ENCODE data around the gene PAFAH1B2.
"Not testable (repeated sequence)": the region's sequence is repeated elsewhere in the genome, so short reads cannot be mapped to it uniquely, and the experiment has no call there.

The PAFAH1B2 gene

GRCh38 chr11:117179048-117179999 is 35.2 kb downstream of the PAFAH1B2 start:
- Histone ChIP-seq H3K27me3 (ENCODE audit: control insufficient read depth in 5 of 5, insufficient read depth in 4 of 5, low read length in 5 of 5) (no peaks in the 10 kb centered on the region), H3K9me3 (ENCODE audit: control insufficient read depth in 5 of 5, low read length in 5 of 5) (no peaks in the 10 kb centered on the region), H3K9ac (ENCODE audit: low read length in 5 of 5) (peak overlapping the region; percentile 78 to 95 (median 84)), H3K4me3 (ENCODE audit: low read depth in 1 of 5, low read length in 5 of 5) (peak overlapping the region; percentile 81 to 95 (median 95)), H3K36me3 (ENCODE audit: control insufficient read depth in 5 of 5, insufficient read depth in 5 of 5, low read length in 5 of 5) (peaks cover 2 to 25% (median 18%) of the 10 kb centered on the region in 5 donors), H3K4me1 (ENCODE audit: control insufficient read depth in 5 of 5, insufficient read depth in 5 of 5, low read length in 5 of 5) (peaks cover 10 to 48% (median 41%) of the 10 kb centered on the region in 5 donors), H3K27ac (ENCODE audit: low read depth, low read length) (peak overlapping the region; percentile 88)

GRCh38 chr11:117180020-117180419 is 35.9 kb downstream of the PAFAH1B2 start:
- H3K27me3 ChIP-seq (ENCODE audit: control insufficient read depth in 5 of 5, insufficient read depth in 4 of 5, low read length in 5 of 5) = no peaks in the 10 kb centered on the region
- H3K9ac ChIP-seq (ENCODE audit: low read length in 5 of 5) = peak overlapping the region in 4 of 5 donors; percentile 78 to 95 (median 87)
- no peaks in the 10 kb centered on the region for H3K9me3 ChIP-seq (ENCODE audit: control insufficient read depth in 5 of 5, low read length in 5 of 5)
- peak overlapping the region; percentile 81 to 95 (median 95) for H3K4me3 ChIP-seq (ENCODE audit: low read depth in 1 of 5, low read length in 5 of 5)
- H3K4me1 ChIP-seq (ENCODE audit: control insufficient read depth in 5 of 5, insufficient read depth in 5 of 5, low read length in 5 of 5) = peaks cover 10 to 46% (median 41%) of the 10 kb centered on the region in 5 donors
- peak overlapping the region; percentile 88 for H3K27ac ChIP-seq (ENCODE audit: low read depth, low read length)
- H3K36me3 ChIP-seq (ENCODE audit: control insufficient read depth in 5 of 5, insufficient read depth in 5 of 5, low read length in 5 of 5) = peaks cover 3 to 30% (median 21%) of the 10 kb centered on the region in 5 donors

DNA sequence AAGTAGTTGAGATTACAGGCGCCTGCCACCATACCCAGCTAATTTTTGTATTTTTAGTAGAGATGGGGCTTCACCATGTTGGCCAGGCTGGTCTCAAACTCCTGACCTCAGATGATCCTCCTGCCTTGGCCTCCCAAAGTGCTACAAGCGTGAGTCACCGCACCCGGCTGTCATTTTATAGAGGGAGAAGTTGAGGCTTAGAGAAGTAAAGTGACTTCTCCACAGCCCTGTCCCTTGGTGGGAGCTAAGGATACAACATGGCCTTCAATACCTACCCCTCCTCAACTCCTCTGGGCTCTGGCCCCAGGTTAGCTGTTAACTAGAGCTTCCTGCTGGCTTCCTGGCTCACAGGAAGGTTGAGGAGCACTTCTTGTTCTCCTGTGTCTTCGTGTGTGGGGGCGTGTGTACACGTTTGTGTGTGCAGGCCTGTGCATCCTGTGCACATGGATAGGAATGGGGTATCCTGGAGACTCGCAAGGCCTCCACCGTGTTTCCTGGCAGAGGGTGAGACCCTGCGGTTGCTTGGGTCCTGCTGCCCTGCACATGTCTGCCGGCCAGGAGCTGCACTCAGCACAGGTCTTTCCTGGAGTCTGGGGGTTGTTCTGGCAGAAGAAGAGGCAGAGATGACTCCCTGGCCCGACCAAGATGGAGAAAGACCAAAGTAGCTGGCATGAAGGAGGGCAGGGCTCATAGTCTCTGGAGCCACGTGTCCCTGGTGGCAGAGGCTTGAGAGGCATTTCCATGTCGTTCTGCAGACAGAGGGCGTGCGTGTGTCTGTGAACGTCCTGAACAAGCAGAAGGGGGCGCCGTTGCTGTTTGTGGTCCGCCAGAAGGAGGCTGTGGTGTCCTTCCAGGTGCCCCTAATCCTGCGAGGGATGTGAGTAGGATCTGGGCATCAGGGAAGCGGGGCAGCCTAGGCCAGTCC is 36.8 kb downstream of the PAFAH1B2 start:
- Histone ChIP-seq H3K9ac (ENCODE audit: low read length in 5 of 5) (peak overlapping the region in 1 of 5 donors; percentile 54), H3K4me1 (ENCODE audit: control insufficient read depth in 5 of 5, insufficient read depth in 5 of 5, low read length in 5 of 5) (peaks cover 10 to 48% (median 37%) of the 10 kb centered on the region in 5 donors), H3K27ac (ENCODE audit: low read depth, low read length) (peak overlapping the region; percentile 88), H3K36me3 (ENCODE audit: control insufficient read depth in 5 of 5, insufficient read depth in 5 of 5, low read length in 5 of 5) (peaks cover 3 to 35% (median 24%) of the 10 kb centered on the region in 5 donors), H3K4me3 (ENCODE audit: low read depth in 1 of 5, low read length in 5 of 5) (peak overlapping the region; percentile 4 to 50 (median 35)), H3K27me3 (ENCODE audit: control insufficient read depth in 5 of 5, insufficient read depth in 4 of 5, low read length in 5 of 5) (no peaks in the 10 kb centered on the region), H3K9me3 (ENCODE audit: control insufficient read depth in 5 of 5, low read length in 5 of 5) (no peaks in the 10 kb centered on the region)

DNA sequence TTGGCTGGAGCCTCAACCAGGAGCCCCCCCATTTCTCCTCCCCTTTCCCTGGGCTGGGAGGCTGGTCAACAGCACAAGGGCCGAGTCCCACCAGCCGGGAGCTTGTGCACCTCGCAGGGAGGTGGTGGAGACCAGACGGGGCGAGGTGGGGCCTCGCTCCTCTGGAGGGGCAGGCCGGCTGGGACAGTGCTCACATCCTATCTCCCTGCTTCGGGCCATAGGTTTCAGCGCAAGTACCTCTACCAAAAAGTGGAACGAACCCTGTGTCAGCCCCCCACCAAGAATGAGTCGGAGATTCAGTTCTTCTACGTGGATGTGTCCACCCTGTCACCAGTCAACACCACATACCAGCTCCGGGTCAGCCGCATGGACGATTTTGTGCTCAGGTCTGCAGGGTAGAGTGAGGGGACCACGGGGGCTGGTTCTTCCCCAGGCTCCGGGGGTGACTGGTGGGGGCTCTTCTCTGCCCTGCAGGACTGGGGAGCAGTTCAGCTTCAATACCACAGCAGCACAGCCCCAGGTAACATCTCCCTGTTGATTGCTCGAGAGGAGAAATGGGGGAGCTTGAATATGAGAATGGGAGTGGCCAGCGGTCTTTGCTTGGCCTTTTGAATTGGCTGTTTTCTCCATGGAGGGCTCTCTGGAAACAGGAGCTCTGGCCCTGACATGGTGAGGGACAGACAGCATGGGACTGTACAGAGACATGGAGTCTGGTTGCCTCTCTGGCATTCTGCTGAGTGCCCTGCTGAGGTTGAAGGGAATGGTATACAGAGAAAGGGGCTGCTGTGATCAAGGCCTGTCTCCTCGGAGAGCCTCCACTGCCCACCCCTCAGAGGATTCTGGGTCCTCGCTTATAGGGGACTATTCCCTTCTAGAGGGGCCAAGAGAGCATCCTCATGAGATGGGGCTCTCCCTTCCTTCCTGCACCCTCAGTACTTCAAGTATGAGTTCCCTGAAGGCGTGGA is 37.8 kb downstream of the PAFAH1B2 start:
- H3K4me1 ChIP-seq (ENCODE audit: control insufficient read depth in 5 of 5, insufficient read depth in 5 of 5, low read length in 5 of 5) = peaks cover 10 to 54% (median 46%) of the 10 kb centered on the region in 5 donors
- no peaks in the 10 kb centered on the region for H3K9me3 ChIP-seq (ENCODE audit: control insufficient read depth in 5 of 5, low read length in 5 of 5)
- no peak overlapping the region for H3K9ac ChIP-seq (ENCODE audit: low read length in 5 of 5)
- H3K27ac ChIP-seq (ENCODE audit: low read depth, low read length) = no peak overlapping the region
- peaks cover 3 to 45% (median 29%) of the 10 kb centered on the region in 5 donors for H3K36me3 ChIP-seq (ENCODE audit: control insufficient read depth in 5 of 5, insufficient read depth in 5 of 5, low read length in 5 of 5)
- no peaks in the 10 kb centered on the region for H3K27me3 ChIP-seq (ENCODE audit: control insufficient read depth in 5 of 5, insufficient read depth in 4 of 5, low read length in 5 of 5)
- H3K4me3 ChIP-seq (ENCODE audit: low read depth in 1 of 5, low read length in 5 of 5) = peak overlapping the region in 1 of 5 donors; percentile 49

- Histone ChIP-seq H3K27me3 (ENCODE audit: control insufficient read depth in 5 of 5, insufficient read depth in 4 of 5, low read length in 5 of 5) (no peaks in the 10 kb centered on the region), H3K9ac (ENCODE audit: low read length in 5 of 5) (no peak overlapping the region), H3K36me3 (ENCODE audit: control insufficient read depth in 5 of 5, insufficient read depth in 5 of 5, low read length in 5 of 5) (peaks cover 3 to 51% (median 35%) of the 10 kb centered on the region in 5 donors), H3K27ac (ENCODE audit: low read depth, low read length) (no peak overlapping the region), H3K9me3 (ENCODE audit: control insufficient read depth in 5 of 5, low read length in 5 of 5) (no peaks in the 10 kb centered on the region), H3K4me1 (ENCODE audit: control insufficient read depth in 5 of 5, insufficient read depth in 5 of 5, low read length in 5 of 5) (peaks cover 10 to 59% (median 52%) of the 10 kb centered on the region in 5 donors), H3K4me3 (ENCODE audit: low read depth in 1 of 5, low read length in 5 of 5) (no peak overlapping the region)
Observed at GRCh38 chr11:117182551-117182935, 38.5 kb downstream of the PAFAH1B2 start.

DNA sequence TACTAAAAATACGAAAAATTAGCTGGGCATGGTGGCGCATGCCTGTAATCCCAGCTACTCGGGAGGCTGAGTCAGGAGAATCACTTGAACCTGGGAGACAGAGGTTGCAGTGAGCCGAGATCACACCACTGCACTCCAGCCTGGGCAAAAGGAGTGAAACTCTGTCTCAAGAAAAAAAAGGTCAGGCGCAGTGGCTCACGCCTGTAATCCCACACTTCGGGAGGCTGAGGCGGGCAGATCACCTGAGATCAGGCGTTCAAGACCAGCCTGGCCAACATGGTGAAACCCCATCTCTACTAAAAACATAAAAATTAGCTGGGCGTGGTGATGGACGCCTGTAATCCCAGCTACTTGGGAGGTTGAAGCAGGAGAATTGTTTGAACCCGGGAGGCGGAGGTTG is 39.1 kb downstream of the PAFAH1B2 start:
- not testable (repeated sequence) for H3K9ac ChIP-seq (ENCODE audit: low read length in 5 of 5); H3K9me3 ChIP-seq (ENCODE audit: control insufficient read depth in 5 of 5, low read length in 5 of 5); H3K27me3 ChIP-seq (ENCODE audit: control insufficient read depth in 5 of 5, insufficient read depth in 4 of 5, low read length in 5 of 5); H3K4me3 ChIP-seq (ENCODE audit: low read depth in 1 of 5, low read length in 5 of 5); H3K27ac ChIP-seq (ENCODE audit: low read depth, low read length)
- H3K36me3 ChIP-seq (ENCODE audit: control insufficient read depth in 5 of 5, insufficient read depth in 5 of 5, low read length in 5 of 5) = peaks cover 3 to 58% (median 42%) of the 10 kb centered on the region in 5 donors
- H3K4me1 ChIP-seq (ENCODE audit: control insufficient read depth in 5 of 5, insufficient read depth in 5 of 5, low read length in 5 of 5) = peaks cover 10 to 59% (median 47%) of the 10 kb centered on the region in 5 donors

DNA sequence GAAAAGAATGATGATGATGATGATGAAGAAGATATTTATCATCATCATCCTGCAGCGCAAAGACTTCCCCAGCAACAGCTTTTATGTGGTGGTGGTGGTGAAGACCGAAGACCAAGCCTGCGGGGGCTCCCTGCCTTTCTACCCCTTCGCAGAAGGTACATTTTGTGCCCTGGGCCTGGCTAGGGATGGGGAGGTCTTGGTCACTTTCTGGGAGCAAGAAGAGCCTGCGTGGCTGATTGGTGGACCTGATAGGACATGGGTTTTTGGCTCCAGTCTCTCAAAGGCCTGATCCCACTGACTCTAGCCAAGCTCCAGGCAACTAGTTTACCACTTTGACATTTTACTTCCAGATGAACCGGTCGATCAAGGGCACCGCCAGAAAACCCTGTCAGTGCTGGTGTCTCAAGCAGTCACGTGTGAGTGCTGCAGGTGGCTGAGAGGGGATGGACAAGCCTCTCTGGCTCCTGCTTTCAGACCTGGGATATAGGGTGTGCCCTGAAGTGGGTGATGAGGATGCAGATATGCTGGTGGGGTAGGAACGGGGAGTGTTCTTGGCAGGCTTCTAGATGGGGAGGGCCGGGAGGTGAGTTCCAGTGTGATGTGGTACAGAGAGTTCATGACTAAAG is 39.8 kb downstream of the PAFAH1B2 start:
- Histone ChIP-seq H3K4me3 (ENCODE audit: low read depth in 1 of 5, low read length in 5 of 5) (no peak overlapping the region), H3K27ac (ENCODE audit: low read depth, low read length) (no peak overlapping the region), H3K27me3 (ENCODE audit: control insufficient read depth in 5 of 5, insufficient read depth in 4 of 5, low read length in 5 of 5) (no peaks in the 10 kb centered on the region), H3K36me3 (ENCODE audit: control insufficient read depth in 5 of 5, insufficient read depth in 5 of 5, low read length in 5 of 5) (peaks cover 3 to 64% (median 48%) of the 10 kb centered on the region in 5 donors), H3K9ac (ENCODE audit: low read length in 5 of 5) (no peak overlapping the region), H3K9me3 (ENCODE audit: control insufficient read depth in 5 of 5, low read length in 5 of 5) (no peaks in the 10 kb centered on the region), H3K4me1 (ENCODE audit: control insufficient read depth in 5 of 5, insufficient read depth in 5 of 5, low read length in 5 of 5) (peaks cover 10 to 60% (median 49%) of the 10 kb centered on the region in 5 donors)

- peak overlapping the region in 1 of 5 donors; percentile 10 for H3K4me3 ChIP-seq (ENCODE audit: low read depth in 1 of 5, low read length in 5 of 5)
- peaks cover 3 to 85% (median 68%) of the 10 kb centered on the region in 5 donors for H3K36me3 ChIP-seq (ENCODE audit: control insufficient read depth in 5 of 5, insufficient read depth in 5 of 5, low read length in 5 of 5)
- no peaks in the 10 kb centered on the region for H3K9me3 ChIP-seq (ENCODE audit: control insufficient read depth in 5 of 5, low read length in 5 of 5)
- no peak overlapping the region for H3K27ac ChIP-seq (ENCODE audit: low read depth, low read length)
- H3K4me1 ChIP-seq (ENCODE audit: control insufficient read depth in 5 of 5, insufficient read depth in 5 of 5, low read length in 5 of 5) = peaks cover 4 to 56% (median 36%) of the 10 kb centered on the region in 5 donors
- H3K27me3 ChIP-seq (ENCODE audit: control insufficient read depth in 5 of 5, insufficient read depth in 4 of 5, low read length in 5 of 5) = no peaks in the 10 kb centered on the region
- H3K9ac ChIP-seq (ENCODE audit: low read length in 5 of 5) = peak overlapping the region in 2 of 5 donors; percentile 22 to 60
Observed at GRCh38 chr11:117185736-117186430, 41.8 kb downstream of the PAFAH1B2 start.

Data from subcutaneous abdominal adipose tissue (tissue), 5 donors.